ENCODE data around the gene STK16.

The STK16 gene

GRCh38 chr2:219214141-219214540 is 31.1 kb upstream of the STK16 start:
- DNase-seq = no peak

GRCh38 chr2:219214786-219215185 is 30.5 kb upstream of the STK16 start:
- no peak for DNase-seq

- DNase-seq = no peak
Measured at GRCh38 chr2:219215871-219216534, 29.3 kb upstream of the STK16 start.

GRCh38 chr2:219216535-219216915 is 28.8 kb upstream of the STK16 start:
- no peak for DNase-seq

GRCh38 chr2:219218217-219218731 is 27.0 kb upstream of the STK16 start:
- DNase-seq = no peak

GRCh38 chr2:219218732-219219701 is 26.3 kb upstream of the STK16 start, which contains the start of gene ABCB6:
TSS of gene ABCB6 (minus strand) at chr2:219218958. CDS start at chr2:219218673, 285 bp downstream.
- DNase-seq = peak; percentile 86 to 91

GRCh38 chr2:219219784-219220532 is 25.3 kb upstream of the STK16 start:
- no peak for DNase-seq

- no peak for DNase-seq
Measured at GRCh38 chr2:219220652-219221402, 24.5 kb upstream of the STK16 start.

GRCh38 chr2:219221957-219222518 is 23.2 kb upstream of the STK16 start:
- no peak for DNase-seq

- DNase-seq = no peak
Measured at GRCh38 chr2:219223831-219224610, 21.3 kb upstream of the STK16 start.

- no peak for DNase-seq
Measured at GRCh38 chr2:219225350-219225749, 19.9 kb upstream of the STK16 start.

GRCh38 chr2:219228041-219228910 is 17.0 kb upstream of the STK16 start:
- DNase-seq = no peak

GRCh38 chr2:219228911-219229304 is 16.4 kb upstream of the STK16 start:
- DNase-seq = no peak

- DNase-seq = peak; percentile 98 to 99
Measured at GRCh38 chr2:219229305-219230058, 15.8 kb upstream of the STK16 start, which contains the start of the genes ANKZF1 and ATG9A. TSS of gene ANKZF1 (plus strand) at chr2:219229806. CDS start at chr2:219230258, 452 bp downstream. TSS of gene ATG9A (minus strand) at chr2:219229636. CDS start at chr2:219228024, 1,612 bp downstream.

GRCh38 chr2:219230059-219230540 is 15.2 kb upstream of the STK16 start:
- peak in 1 of 2 donors; percentile 40 for DNase-seq

GRCh38 chr2:219234331-219234730 is 10.9 kb upstream of the STK16 start:
- DNase-seq = no peak

- DNase-seq = no peak
Measured at GRCh38 chr2:219243291-219243761, 2.0 kb upstream of the STK16 start.

- DNase-seq = no peak
Measured at GRCh38 chr2:219244789-219245147, 511 bp upstream of the STK16 start.

GRCh38 chr2:219245899-219246230 is 586 bp downstream of the STK16 start:
- no peak for DNase-seq

Data from CD4-positive, alpha-beta T cell treated with Interferon alpha-2 for 1 hour (primary cell).